GM18867 (cell line): ENCODE measurements around the gene EED.
"Not testable (repeated sequence)": the region's sequence is repeated elsewhere in the genome, so short reads cannot be mapped to it uniquely, and the experiment has no call there.

ENCODE experiments used
- ATAC-seq: cut with Tn5 transposase; IDR thresholded peaks from one replicate; pipeline ENCODE4 v1.9.1; 2021; ENCODE audit warnings: mild to moderate bottlenecking, moderate library complexity; ENCODE audit not compliant: unreplicated experiment

The EED gene

GRCh38 chr11:86289508-86290280, 45.1 kb downstream of the EED start:
- ATAC-seq = not testable (repeated sequence)

GRCh38 chr11:86291466-86292262, 47.1 kb downstream of the EED start:
- ATAC-seq = peak; percentile 28

- peak; percentile 69 for ATAC-seq
These were observed 48.5 kb downstream of the EED start for GRCh38 chr11:86292912-86293616.

GRCh38 chr11:86294026-86294425, 49.5 kb downstream of the EED start:
- no peak for ATAC-seq

DNA sequence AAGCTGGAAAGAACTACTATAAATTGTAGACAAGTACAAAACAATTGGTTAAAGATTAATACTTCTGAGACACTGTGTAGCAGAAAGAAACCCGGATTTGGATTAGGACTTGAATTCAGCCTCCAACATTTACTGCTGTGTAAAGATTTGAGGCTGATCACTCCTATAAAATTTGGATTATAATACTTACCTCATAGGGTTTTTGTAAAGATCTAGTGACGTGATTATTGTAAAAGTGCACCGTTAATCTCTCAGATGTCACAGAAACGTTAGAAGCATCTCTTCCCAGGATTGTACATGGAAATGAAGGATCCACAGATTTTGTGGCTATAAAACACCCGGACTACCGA, 57.2 kb downstream of the EED start:
- ATAC-seq = no peak

DNA sequence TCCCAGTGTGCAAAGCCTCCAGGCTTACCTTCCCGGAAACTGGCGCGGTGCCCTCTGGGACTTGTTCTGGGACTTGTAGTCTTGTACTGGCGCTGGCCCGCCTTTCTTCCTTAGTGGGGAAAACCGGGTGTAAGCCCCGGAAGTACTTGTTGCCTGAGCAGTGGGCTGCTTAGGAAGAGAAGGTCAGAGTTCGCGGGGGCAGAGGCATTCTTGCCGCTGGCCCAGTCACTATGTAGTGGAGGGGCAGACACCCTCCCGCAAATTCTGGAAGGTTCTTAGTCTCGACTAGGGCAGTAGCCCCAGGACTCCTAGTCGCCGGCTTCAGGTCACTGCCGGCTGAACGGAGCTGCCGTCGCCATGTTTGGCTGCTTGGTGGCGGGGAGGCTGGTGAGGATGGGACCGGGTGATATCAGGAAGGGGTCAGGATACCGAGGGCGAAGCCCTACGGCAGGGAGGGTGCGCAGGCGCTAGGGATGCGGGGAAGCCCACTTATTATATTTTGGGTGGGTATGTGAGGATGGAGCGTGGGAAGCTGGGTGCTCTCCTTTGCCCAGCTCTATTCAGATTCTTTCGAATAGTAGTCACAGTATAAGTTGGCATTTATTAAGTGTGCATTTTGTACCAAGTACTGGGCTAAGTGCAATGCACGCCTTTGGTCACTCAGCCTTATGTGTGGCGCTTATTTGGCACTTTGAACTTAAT, 57.7 kb downstream of the EED start, which contains the start of gene HIKESHI:
TSS of gene HIKESHI (plus strand) at position 149 of the 702 bp plus-strand sequence. CDS start at position 358, 209 bp downstream.
- ATAC-seq = peak; percentile 98

- ATAC-seq = no peak
These were observed 58.7 kb downstream of the EED start for GRCh38 chr11:86303257-86303656.

- not testable (repeated sequence) for ATAC-seq
These were observed 64.2 kb downstream of the EED start for GRCh38 chr11:86308710-86309109.

GRCh38 chr11:86313793-86314192, 69.2 kb downstream of the EED start:
- no peak for ATAC-seq

DNA sequence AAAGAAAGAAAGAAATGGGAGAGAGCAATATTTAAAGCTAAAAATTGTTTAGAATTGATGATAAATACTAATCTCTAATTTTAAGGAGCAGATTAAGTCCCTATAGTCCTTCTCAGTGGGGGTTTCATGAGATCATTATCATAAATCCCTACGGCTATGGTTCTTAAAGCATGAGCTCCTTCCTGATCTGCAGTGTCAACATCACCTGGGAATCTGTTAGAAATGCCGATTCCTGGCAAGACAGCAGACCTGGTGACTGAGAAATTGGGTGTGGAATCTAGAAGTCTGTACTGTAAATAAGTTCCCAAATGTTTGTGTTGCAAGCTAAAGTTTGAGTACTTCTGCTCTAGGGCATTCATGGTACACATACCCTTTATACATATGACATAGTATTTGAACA, 70.1 kb downstream of the EED start:
- ATAC-seq = no peak
